ENCODE results near the gene SNED1. TPM values are rescaled to one million over a fixed set of nuclear protein-coding genes. Genes with fewer than 3 reads are reported as not detected.

The SNED1 gene
- total RNA-seq, 1 experiment from 2014 or later = 3.2 TPM

DNA sequence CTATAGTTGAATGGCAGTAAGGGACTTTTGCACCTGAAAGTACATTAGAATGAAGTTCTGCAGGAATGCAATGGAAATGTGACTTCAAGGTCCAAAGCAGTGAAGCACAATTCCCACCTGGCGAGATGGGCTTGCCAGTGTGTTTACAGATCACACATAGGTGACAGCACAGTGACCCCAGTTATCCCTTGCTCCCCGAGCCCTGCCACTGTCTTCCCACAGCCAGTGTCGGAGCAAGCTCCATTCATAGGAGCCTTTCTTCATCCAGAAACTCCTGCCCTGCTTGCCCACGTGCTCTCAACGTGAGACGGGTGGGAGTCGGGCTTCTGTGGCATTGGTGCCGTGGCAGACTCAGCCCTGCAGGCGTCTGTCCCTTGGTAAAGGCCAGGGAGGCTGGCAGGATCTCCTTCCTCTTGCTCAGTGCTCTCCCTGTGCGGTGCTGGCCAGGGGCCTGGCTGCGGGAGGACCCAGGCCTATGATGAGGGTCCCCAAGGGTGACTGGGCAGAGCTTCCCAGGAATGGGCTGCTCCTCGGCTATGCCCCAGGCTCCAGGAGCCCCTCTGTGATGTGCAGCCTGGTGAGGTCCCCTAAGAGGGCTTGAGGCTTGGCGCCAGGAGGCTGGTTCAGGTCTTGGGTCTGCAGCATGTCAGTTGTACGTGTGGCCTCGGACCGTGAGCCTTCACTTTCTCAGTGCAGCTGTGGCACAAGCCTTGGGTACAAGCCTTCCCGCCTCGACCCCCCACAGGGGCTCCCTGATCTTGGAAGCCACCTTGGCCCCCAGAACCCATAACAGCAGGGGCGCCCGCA lies 40.2 kb downstream of the SNED1 start:
- CTCF ChIA-PET = interaction anchor here (0.9 kb wide), 1 partner anchor 55 kb away, joined by 3 read pairs; no protein-coding TSS in a partner anchor
- H3K4me1 Mint-ChIP-seq = no peaks in the 10 kb centered on the region
- H3K27ac Mint-ChIP-seq = no peak overlapping the region
- H3K36me3 Mint-ChIP-seq = no peaks in the 10 kb centered on the region
- TF ChIP-seq MXD4 (CRISPR knock-in tag; IDR thresholded peaks at IDR 0.05; ENCODE audit: borderline replicate concordance) = no peak
- TF ChIP-seq, protein P1, sequence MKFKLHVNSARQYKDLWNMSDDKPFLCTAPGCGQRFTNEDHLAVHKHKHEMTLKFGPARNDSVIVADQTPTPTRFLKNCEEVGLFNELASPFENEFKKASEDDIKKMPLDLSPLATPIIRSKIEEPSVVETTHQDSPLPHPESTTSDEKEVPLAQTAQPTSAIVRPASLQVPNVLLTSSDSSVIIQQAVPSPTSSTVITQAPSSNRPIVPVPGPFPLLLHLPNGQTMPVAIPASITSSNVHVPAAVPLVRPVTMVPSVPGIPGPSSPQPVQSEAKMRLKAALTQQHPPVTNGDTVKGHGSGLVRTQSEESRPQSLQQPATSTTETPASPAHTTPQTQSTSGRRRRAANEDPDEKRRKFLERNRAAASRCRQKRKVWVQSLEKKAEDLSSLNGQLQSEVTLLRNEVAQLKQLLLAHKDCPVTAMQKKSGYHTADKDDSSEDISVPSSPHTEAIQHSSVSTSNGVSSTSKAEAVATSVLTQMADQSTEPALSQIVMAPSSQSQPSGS (CRISPR knock-in tag; IDR thresholded peaks at IDR 0.05; ENCODE audit: borderline replicate concordance, low read depth) = no peak
- TF ChIP-seq, protein P2, sequence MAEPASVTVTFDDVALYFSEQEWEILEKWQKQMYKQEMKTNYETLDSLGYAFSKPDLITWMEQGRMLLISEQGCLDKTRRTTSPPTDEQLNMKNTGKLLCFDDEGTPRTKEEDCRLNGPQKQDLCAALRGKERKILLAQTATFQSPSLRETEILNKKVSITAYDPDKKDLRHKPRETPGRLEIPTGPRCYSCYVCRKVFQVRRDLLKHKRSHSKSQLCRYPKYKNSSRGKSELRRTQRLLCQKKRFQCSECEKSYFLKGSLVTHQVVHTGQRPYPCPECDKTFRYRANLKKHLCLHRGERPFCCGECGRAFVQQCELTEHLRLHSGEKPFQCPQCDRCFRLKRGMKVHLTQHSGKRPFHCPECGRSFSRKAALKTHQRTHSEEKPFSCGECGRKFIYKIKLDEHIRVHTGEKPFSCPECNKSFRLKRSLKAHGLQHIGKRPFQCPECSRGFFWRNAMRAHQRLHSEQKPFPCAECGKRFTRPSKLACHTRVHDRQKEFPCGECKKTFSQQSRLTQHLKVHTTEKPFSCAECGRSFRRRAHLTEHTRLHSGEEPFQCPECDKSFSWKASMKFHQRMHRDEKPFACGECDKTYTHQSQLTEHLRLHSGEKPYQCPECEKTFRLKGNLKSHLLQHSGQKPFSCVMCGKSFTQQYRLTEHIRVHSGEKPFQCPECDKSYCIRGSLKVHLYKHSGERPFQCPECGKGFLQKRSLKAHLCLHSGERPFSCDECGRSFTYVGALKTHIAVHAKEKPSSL (CRISPR knock-in tag; conservative IDR thresholded peaks at IDR 0.05) = no peak
- no peak for TF ChIP-seq JUN (CRISPR knock-in tag; IDR thresholded peaks at IDR 0.05)
- DNase-seq (ENCODE audit: low spot score) = no peak
- POLR2A ChIA-PET = interaction anchor here (1.1 kb wide), 1 partner anchor 124 kb away, joined by 3 read pairs; no protein-coding TSS in a partner anchor
- H3K27me3 Mint-ChIP-seq (ENCODE audit: low read depth) = peaks cover 18% of the 10 kb centered on the region
- no peak overlapping the region for H3K4me3 Mint-ChIP-seq
- ATAC-seq = no peak
- no peaks in the 10 kb centered on the region for H3K9me3 Mint-ChIP-seq

DNA sequence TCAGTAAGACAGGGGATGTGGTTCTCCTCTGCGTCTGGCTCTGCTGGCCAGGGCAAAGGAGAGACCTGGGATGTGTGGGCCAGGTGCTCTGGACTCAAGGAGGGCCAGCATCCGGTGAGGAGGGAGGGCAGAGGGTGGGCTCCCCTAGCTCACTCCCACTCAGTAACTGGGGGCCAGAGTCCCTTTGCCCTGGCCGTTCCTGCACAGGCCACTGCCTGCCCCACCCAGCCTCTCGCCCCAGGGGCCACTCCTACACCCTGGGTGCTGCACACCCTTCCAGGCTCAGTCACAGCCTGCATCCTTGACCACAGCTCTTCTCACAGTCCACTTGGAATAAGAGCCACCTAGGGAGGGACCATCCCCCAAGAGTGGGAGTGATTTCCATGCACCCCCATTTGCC lies 41.0 kb downstream of the SNED1 start:
- H3K4me1 Mint-ChIP-seq = no peaks in the 10 kb centered on the region
- ATAC-seq (no peak), DNase-seq (ENCODE audit: low spot score) (no peak)
- TF ChIP-seq, protein P3, sequence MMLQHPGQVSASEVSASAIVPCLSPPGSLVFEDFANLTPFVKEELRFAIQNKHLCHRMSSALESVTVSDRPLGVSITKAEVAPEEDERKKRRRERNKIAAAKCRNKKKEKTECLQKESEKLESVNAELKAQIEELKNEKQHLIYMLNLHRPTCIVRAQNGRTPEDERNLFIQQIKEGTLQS (CRISPR knock-in tag; conservative IDR thresholded peaks at IDR 0.05) = no peak
- TF ChIP-seq, protein P4, sequence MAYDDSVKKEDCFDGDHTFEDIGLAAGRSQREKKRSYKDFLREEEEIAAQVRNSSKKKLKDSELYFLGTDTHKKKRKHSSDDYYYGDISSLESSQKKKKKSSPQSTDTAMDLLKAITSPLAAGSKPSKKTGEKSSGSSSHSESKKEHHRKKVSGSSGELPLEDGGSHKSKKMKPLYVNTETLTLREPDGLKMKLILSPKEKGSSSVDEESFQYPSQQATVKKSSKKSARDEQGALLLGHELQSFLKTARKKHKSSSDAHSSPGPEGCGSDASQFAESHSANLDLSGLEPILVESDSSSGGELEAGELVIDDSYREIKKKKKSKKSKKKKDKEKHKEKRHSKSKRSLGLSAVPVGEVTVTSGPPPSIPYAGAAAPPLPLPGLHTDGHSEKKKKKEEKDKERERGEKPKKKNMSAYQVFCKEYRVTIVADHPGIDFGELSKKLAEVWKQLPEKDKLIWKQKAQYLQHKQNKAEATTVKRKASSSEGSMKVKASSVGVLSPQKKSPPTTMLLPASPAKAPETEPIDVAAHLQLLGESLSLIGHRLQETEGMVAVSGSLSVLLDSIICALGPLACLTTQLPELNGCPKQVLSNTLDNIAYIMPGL (CRISPR knock-in tag; IDR thresholded peaks at IDR 0.05) = no peak
- TF ChIP-seq, protein P5, sequence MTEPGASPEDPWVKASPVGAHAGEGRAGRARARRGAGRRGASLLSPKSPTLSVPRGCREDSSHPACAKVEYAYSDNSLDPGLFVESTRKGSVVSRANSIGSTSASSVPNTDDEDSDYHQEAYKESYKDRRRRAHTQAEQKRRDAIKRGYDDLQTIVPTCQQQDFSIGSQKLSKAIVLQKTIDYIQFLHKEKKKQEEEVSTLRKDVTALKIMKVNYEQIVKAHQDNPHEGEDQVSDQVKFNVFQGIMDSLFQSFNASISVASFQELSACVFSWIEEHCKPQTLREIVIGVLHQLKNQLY (CRISPR knock-in tag; IDR thresholded peaks at IDR 0.05) = no peak
- TF ChIP-seq SMAD4 (CRISPR knock-in tag; IDR thresholded peaks at IDR 0.05) = no peak
- ChIA-PET POLR2A (no interaction called here), CTCF (no interaction called here)
- H3K4me3 Mint-ChIP-seq = no peak overlapping the region
- no peaks in the 10 kb centered on the region for H3K36me3 Mint-ChIP-seq
- H3K9me3 Mint-ChIP-seq = no peaks in the 10 kb centered on the region
- peaks cover 18% of the 10 kb centered on the region for H3K27me3 Mint-ChIP-seq (ENCODE audit: low read depth)
- H3K27ac Mint-ChIP-seq = no peak overlapping the region

DNA sequence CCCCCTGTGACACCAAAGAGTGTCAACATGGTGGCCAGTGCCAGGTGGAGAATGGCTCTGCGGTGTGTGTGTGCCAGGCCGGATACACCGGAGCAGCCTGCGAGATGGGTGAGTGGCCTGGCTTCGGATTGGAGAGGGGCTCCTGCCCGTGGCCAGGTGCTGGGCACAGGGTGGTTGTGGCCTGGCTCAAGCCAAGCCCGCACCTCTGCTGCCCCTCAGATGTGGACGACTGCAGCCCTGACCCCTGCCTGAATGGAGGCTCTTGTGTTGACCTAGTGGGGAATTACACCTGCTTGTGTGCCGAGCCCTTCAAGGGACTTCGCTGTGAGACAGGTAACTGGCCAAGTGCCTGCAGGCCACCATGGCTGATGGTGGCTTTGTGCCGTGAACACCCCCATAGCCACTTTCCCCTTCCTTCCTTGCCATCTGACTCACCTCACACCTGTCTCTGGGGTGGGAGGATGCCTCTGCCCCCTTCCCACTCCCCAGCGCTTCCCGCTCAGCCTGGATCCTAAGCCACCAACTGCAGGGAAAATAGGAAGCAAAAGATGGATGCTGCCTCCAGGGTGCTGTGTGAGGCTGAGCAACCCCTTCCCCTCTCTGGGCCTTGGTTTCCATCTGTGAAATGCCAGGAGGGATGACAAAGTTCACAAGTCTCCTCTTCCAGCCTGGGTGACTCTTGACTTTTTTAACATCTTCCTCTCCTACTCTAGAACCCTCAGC lies 41.8 kb downstream of the SNED1 start:
- no peak for TF ChIP-seq CBFB (CRISPR knock-in tag; IDR thresholded peaks at IDR 0.05; ENCODE audit: low read depth)
- TF ChIP-seq, protein P6, sequence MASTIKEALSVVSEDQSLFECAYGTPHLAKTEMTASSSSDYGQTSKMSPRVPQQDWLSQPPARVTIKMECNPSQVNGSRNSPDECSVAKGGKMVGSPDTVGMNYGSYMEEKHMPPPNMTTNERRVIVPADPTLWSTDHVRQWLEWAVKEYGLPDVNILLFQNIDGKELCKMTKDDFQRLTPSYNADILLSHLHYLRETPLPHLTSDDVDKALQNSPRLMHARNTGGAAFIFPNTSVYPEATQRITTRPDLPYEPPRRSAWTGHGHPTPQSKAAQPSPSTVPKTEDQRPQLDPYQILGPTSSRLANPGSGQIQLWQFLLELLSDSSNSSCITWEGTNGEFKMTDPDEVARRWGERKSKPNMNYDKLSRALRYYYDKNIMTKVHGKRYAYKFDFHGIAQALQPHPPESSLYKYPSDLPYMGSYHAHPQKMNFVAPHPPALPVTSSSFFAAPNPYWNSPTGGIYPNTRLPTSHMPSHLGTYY (CRISPR knock-in tag; IDR thresholded peaks at IDR 0.05) = no peak
- TF ChIP-seq, protein P7, sequence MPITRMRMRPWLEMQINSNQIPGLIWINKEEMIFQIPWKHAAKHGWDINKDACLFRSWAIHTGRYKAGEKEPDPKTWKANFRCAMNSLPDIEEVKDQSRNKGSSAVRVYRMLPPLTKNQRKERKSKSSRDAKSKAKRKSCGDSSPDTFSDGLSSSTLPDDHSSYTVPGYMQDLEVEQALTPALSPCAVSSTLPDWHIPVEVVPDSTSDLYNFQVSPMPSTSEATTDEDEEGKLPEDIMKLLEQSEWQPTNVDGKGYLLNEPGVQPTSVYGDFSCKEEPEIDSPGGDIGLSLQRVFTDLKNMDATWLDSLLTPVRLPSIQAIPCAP (CRISPR knock-in tag; IDR thresholded peaks at IDR 0.05) = no peak
- TF ChIP-seq, protein P8, sequence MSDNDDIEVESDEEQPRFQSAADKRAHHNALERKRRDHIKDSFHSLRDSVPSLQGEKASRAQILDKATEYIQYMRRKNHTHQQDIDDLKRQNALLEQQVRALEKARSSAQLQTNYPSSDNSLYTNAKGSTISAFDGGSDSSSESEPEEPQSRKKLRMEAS (CRISPR knock-in tag; IDR thresholded peaks at IDR 0.05) = no peak
- TF ChIP-seq, protein P9, sequence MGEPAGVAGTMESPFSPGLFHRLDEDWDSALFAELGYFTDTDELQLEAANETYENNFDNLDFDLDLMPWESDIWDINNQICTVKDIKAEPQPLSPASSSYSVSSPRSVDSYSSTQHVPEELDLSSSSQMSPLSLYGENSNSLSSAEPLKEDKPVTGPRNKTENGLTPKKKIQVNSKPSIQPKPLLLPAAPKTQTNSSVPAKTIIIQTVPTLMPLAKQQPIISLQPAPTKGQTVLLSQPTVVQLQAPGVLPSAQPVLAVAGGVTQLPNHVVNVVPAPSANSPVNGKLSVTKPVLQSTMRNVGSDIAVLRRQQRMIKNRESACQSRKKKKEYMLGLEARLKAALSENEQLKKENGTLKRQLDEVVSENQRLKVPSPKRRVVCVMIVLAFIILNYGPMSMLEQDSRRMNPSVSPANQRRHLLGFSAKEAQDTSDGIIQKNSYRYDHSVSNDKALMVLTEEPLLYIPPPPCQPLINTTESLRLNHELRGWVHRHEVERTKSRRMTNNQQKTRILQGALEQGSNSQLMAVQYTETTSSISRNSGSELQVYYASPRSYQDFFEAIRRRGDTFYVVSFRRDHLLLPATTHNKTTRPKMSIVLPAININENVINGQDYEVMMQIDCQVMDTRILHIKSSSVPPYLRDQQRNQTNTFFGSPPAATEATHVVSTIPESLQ (CRISPR knock-in tag; IDR thresholded peaks at IDR 0.05) = no peak
- ATAC-seq (no peak), DNase-seq (ENCODE audit: low spot score) (no peak)
- Mint-ChIP-seq H3K27me3 (ENCODE audit: low read depth) (peaks cover 10% of the 10 kb centered on the region), H3K27ac (no peak overlapping the region), H3K9me3 (peaks cover 4% of the 10 kb centered on the region; the same call in 1 of the 2 replicates), H3K4me1 (no peaks in the 10 kb centered on the region), H3K4me3 (no peak overlapping the region), H3K36me3 (0 out of 2 replicates have a peak, but pooled peaks cover 3% of the 10 kb centered on the region)
- ChIA-PET CTCF (no interaction called here), POLR2A (no interaction called here)
